Hindlimb muscle (tissue), 1 donor: ENCODE measurements around the gene RADIL. TPM values are rescaled to one million over a fixed set of nuclear protein-coding genes. Genes with fewer than 3 reads are reported as not detected.
A peak's percentile ranks its signal among the peaks of the same experiment; 100 is the strongest.

Source experiments
- DNase-seq: peaks from one replicate; pipeline ENCODE4 v3.0.0-alpha.2; 2013
- polyA plus RNA-seq: library from polyadenylated mRNA; unstranded; fragments of 120-200 nt; gene quantifications from one replicate; pipeline ENCODE4 v1.2.1, GENCODE V29; 2013; ENCODE audit not compliant: insufficient read length

The RADIL gene
- polyA plus RNA-seq, 1 donor, result 3.7 TPM

GRCh38 chr7:4828720-4829383 is 54.7 kb downstream of the RADIL start:
- no peak for DNase-seq

- no peak for DNase-seq
These were observed 58.4 kb downstream of the RADIL start for GRCh38 chr7:4825081-4825480.

- DNase-seq, result no peak
These were observed 59.3 kb downstream of the RADIL start for GRCh38 chr7:4824120-4824775.

GRCh38 chr7:4823441-4824119 is 59.9 kb downstream of the RADIL start:
- DNase-seq, result no peak

DNA sequence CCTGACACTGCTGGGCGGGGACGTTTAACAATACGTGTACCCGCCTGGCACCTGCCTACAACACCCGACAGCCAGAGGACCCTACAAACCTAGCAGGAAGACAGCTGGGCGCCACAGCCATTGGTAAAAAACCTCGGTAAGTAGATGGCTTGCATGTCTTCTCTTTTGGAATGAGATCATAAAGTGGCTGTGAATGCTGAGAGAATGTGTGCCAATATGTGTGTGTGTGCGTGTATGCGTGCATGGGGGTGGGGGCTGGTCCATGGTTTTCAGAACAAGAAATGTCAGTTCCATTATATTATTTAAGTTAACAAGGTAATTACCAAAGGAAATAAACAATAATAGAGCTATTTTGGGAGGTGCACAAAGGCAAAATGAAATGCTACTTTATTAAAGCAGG is 60.8 kb downstream of the RADIL start:
- DNase-seq, result no peak

DNA sequence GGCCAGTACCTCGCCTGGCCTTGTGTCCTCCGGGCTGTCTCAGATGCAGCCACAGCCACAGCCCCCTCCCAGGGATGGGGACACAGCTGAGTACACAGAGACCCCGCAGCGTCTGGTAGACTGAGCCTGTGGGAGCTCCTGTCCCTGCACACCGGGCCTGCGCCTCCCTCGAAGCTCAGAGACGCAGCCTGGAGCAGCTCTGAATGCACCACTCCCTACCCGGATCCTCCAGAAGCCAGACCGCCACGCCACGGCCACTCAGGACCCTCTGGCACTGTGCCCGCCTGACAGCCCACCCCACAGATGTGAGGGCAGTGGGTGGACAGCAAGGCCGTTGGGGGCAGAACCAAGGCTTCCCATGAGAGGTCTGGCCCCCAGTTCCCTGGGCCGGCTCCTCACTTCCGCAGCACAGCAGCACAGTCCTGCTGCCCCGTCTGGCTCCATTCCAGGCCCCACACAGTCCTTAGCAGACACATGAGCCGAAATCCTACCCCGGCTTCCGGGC is 62.5 kb downstream of the RADIL start:
- DNase-seq, result no peak

- no peak for DNase-seq
These were observed 63.0 kb downstream of the RADIL start for GRCh38 chr7:4820405-4820966.

- DNase-seq, result peak; percentile 53
These were observed 63.7 kb downstream of the RADIL start for GRCh38 chr7:4819560-4820404.

GRCh38 chr7:4818000-4818794 is 65.3 kb downstream of the RADIL start:
- no peak for DNase-seq

DNA sequence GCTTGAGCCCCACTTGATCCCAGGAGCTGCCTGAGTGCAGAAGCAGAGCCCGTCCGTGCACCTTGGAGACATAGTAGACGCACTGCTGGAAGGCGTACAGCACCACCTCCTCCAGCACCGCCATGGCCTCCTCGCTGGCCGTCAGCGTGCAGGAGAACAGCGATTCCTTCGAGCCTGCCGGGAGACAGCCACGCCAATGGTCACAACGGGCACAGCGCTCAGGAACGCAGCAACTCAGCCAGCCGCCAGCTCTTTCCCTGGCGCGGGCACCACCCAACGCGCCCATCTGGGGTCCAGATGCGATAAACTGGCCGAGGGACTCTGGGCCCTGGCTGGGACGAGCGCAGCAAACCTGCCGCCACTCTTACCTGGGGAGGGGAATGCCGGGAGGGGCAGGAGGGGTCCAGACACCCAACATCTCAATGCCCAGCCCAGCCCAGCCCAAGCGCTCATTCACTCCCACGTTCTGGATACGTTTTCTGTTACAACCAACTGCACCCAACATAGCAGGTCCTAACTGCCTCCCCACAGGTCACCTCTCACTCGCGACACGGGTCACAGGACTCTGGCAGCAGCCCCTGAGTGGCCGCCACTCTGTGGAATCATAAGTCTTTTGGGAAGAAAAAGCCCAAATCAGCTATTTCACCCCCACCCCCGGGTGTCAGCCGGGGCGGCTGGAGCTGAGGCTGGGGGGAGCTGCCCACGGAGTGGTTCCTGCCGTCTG is 66.2 kb downstream of the RADIL start:
- no peak for DNase-seq

DNA sequence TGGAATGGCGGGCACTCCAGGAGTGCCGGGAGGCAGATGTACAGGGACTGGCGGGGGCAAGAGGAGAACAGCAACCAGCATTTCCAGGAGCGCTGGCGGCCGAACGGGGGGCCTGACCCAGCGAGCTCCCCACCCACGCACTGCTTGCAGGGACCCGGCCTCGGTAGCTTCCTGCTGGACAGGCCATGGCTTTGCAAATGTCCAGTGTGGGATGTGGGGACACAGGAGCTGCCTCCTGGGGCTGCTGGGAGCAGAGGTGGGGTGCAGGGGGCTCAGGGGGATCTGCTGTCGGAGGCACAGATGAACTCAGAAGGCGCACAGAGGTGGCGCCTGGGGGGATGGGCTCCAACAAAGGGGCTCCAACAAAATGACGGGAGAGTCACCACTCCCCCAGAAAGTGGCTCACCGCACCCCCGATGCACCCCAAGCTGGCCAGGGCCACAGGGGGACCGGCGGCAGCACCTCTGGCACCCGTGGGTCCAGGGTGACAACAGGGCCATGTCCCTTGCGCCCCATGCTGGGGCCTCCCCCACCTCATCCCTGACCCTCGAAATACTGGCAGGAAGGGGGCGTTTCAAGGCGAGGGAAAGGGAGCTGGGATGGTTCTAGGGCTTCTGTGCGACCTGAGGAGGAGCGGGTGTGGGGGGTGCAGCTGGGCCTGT is 67.0 kb downstream of the RADIL start:
- no peak for DNase-seq

- DNase-seq, result no peak
These were observed 67.7 kb downstream of the RADIL start for GRCh38 chr7:4815609-4816418.

GRCh38 chr7:4815121-4815520 is 68.4 kb downstream of the RADIL start:
- no peak for DNase-seq

- DNase-seq, result no peak
These were observed 69.1 kb downstream of the RADIL start for GRCh38 chr7:4814433-4814832.

DNA sequence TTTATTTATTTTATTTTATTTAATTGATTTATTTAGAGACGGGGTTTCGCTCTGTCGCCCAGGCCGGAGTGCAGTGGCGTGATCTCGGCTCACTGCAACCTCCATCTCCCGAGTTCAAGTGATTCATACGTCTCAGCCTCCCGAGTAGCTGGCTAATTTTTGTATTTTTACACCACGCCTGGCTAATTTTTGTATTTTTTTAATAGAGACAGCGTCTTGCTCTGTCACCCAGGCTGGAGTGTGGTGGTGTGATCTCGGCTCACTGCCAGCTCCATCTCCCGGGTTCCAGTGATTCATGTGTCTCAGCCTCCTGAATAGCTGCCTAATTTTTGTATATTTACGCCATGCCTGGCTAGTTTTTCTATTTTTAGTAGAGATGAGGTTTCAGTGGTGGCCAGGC is 73.8 kb downstream of the RADIL start:
- DNase-seq, result no peak

DNA sequence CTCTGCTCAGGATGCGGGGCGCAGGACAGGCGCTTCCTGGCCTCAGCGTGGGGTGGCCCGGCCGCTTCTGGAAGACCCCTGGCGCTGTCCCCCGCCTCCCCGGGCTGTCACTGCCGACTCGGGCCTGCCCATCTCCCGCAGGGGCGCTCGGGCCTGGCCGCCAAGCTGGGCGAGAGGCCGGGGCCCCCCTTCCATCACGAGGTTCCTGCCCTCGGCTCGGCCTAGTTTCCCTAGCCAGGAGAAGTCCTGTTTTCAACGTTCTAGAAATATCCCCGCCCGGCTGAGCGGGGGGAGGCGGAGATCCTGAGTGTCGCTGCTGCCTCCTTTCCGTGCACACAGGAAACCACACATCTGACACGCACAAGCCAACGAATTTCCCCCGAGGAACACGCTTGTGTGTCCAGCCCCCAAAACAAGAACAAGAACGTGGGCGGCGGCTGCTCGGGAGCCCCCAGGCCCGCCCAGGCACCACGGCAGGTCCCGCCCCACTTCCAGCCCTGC is 74.4 kb downstream of the RADIL start:
- DNase-seq, result no peak

- DNase-seq, result no peak
These were observed 75.0 kb downstream of the RADIL start for GRCh38 chr7:4808565-4808964.

DNA sequence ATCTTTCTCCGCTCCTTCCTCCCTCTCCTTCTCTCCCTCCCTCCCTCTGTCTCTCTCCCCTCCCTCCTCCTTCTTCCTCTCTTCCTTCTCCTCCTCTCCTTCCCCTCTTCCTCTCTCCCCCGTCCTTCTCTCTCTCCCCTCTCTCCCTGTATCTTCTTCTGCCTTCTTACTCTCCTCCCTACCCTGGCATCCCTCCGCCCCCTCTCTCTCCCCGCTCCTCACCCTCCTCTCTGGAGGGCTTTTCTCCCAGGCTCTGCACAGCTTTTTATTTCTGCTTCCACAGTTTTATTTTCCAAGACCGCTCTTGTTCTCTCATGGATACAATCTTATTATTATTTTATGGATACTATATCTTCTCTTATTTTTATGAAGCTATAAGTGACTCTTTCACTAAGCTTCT is 75.5 kb downstream of the RADIL start:
- DNase-seq, result no peak

GRCh38 chr7:4807598-4808016 is 75.9 kb downstream of the RADIL start:
- DNase-seq, result no peak
